ENCODE measurements around the gene SETD1A. TPM values are rescaled to one million over a fixed set of nuclear protein-coding genes. Genes with fewer than 3 reads are reported as not detected.

Gene SETD1A
- total and polyA plus RNA-seq, 9 of the 15 experiments (the other 6 are each of a cell fraction or from before 2014, with no cell fraction given): 0.08 to 36.0 (median 4.2) TPM

DNA sequence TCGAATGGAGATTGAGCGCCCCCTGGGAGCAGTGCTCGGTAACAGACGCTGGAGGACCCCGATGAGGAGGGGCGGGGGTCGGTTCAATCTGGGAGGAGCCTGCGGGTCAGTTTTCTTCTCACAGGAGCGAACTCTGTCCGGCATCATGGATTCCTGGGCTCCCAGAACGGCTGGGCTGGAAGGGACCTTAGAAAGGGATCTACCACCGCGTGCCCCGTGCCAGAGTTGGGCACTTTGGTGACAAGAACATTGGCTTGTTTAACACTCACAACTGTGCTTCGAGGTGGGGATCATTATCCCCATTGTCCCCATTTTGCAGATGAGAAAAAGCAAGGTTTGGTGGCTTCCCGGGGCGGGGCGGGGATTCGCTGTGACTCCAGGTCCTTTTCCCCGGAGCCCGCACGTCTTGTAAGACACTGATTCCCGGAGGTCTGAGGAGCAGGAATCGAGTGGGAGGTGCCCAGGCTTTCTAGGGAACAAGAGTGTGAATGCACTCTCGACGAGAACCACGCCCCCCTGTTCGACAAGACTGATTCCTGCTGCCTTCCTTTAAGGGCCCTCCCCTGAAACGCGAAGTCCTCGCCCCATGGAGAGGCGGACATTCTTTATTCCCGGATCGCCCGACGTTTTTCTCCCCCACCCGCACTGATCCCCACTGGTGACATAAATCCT lies 35.7 kb upstream of the SETD1A start (continued):
- TF ChIP-seq, protein P1, sequence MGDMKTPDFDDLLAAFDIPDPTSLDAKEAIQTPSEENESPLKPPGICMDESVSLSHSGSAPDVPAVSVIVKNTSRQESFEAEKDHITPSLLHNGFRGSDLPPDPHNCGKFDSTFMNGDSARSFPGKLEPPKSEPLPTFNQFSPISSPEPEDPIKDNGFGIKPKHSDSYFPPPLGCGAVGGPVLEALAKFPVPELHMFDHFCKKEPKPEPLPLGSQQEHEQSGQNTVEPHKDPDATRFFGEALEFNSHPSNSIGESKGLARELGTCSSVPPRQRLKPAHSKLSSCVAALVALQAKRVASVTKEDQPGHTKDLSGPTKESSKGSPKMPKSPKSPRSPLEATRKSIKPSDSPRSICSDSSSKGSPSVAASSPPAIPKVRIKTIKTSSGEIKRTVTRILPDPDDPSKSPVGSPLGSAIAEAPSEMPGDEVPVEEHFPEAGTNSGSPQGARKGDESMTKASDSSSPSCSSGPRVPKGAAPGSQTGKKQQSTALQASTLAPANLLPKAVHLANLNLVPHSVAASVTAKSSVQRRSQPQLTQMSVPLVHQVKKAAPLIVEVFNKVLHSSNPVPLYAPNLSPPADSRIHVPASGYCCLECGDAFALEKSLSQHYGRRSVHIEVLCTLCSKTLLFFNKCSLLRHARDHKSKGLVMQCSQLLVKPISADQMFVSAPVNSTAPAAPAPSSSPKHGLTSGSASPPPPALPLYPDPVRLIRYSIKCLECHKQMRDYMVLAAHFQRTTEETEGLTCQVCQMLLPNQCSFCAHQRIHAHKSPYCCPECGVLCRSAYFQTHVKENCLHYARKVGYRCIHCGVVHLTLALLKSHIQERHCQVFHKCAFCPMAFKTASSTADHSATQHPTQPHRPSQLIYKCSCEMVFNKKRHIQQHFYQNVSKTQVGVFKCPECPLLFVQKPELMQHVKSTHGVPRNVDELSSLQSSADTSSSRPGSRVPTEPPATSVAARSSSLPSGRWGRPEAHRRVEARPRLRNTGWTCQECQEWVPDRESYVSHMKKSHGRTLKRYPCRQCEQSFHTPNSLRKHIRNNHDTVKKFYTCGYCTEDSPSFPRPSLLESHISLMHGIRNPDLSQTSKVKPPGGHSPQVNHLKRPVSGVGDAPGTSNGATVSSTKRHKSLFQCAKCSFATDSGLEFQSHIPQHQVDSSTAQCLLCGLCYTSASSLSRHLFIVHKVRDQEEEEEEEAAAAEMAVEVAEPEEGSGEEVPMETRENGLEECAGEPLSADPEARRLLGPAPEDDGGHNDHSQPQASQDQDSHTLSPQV (IDR thresholded peaks at IDR 0.05): peak; percentile 26; the same call in 1 of the 2 replicates
- TF ChIP-seq, protein P2, sequence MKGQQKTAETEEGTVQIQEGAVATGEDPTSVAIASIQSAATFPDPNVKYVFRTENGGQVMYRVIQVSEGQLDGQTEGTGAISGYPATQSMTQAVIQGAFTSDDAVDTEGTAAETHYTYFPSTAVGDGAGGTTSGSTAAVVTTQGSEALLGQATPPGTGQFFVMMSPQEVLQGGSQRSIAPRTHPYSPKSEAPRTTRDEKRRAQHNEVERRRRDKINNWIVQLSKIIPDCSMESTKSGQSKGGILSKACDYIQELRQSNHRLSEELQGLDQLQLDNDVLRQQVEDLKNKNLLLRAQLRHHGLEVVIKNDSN (CRISPR knock-in tag; IDR thresholded peaks at IDR 0.05): no peak
- no peak for TF ChIP-seq ZNF41 (CRISPR knock-in tag; conservative IDR thresholded peaks at IDR 0.05)
- TF ChIP-seq KAT2B (IDR thresholded peaks at IDR 0.05; ENCODE audit: low read depth, low read length): no peak
- no peak for TF ChIP-seq SMARCB1 (IDR thresholded peaks at IDR 0.05; ENCODE audit: insufficient read length, low read depth)
- TF ChIP-seq ZNF778 (CRISPR knock-in tag; IDR thresholded peaks at IDR 0.05): no peak
- peak; percentile 72 to 86; a peak in 3 of 4 replicates for TF ChIP-seq KDM1A (IDR thresholded peaks at IDR 0.05)
- TF ChIP-seq, protein P3, sequence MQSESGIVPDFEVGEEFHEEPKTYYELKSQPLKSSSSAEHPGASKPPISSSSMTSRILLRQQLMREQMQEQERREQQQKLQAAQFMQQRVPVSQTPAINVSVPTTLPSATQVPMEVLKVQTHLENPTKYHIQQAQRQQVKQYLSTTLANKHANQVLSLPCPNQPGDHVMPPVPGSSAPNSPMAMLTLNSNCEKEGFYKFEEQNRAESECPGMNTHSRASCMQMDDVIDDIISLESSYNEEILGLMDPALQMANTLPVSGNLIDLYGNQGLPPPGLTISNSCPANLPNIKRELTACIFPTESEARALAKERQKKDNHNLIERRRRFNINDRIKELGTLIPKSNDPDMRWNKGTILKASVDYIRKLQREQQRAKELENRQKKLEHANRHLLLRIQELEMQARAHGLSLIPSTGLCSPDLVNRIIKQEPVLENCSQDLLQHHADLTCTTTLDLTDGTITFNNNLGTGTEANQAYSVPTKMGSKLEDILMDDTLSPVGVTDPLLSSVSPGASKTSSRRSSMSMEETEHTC (IDR thresholded peaks at IDR 0.05): no peak
- peak; percentile 15; the same call in 1 of the 2 replicates for TF ChIP-seq FOXK1 (CRISPR knock-in tag; IDR thresholded peaks at IDR 0.05; ENCODE audit: borderline replicate concordance)
- TF ChIP-seq HNRNPUL1 (IDR thresholded peaks at IDR 0.05; ENCODE audit: low read length): no peak
- TF ChIP-seq, protein P4, sequence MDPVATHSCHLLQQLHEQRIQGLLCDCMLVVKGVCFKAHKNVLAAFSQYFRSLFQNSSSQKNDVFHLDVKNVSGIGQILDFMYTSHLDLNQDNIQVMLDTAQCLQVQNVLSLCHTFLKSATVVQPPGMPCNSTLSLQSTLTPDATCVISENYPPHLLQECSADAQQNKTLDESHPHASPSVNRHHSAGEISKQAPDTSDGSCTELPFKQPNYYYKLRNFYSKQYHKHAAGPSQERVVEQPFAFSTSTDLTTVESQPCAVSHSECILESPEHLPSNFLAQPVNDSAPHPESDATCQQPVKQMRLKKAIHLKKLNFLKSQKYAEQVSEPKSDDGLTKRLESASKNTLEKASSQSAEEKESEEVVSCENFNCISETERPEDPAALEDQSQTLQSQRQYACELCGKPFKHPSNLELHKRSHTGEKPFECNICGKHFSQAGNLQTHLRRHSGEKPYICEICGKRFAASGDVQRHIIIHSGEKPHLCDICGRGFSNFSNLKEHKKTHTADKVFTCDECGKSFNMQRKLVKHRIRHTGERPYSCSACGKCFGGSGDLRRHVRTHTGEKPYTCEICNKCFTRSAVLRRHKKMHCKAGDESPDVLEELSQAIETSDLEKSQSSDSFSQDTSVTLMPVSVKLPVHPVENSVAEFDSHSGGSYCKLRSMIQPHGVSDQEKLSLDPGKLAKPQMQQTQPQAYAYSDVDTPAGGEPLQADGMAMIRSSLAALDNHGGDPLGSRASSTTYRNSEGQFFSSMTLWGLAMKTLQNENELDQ (CRISPR knock-in tag; IDR thresholded peaks at IDR 0.05; ENCODE audit: borderline replicate concordance): no peak
- no peak for TF ChIP-seq PHF21A (IDR thresholded peaks at IDR 0.05; ENCODE audit: borderline replicate concordance, low read depth)
- TF ChIP-seq ZNF23 (CRISPR knock-in tag; IDR thresholded peaks at IDR 0.05): no peak
- TF ChIP-seq XRCC5 (IDR thresholded peaks at IDR 0.05; ENCODE audit: low read depth, low read length): peak; percentile 77; the same call in 1 of the 2 replicates
